HL-60 (cell line): ENCODE results near the gene MAPK6.

Experiments used
- DNase-seq, 2 experiments: peaks; one replicate each; pipeline ENCODE4 v3.0.0-alpha.2; 2010 to 2020; ENCODE audit warnings: low read depth in 1 of 2, low spot score in 1 of 2
- H3K27ac ChIP-seq: fragments of 250-450 bp; sonication (Bioruptor Pico); replicated peaks from 2 replicates; pipeline ENCODE4 v1.5.1; 2020; ENCODE audit warnings: mild to moderate bottlenecking, moderate library complexity
- H3K27me3 ChIP-seq: fragments of 250-450 bp; sonication (Bioruptor Pico); 2 replicates; pipeline ENCODE4 v1.5.1; 2021; ENCODE audit warnings: mild to moderate bottlenecking, moderate library complexity; ENCODE audit not compliant: insufficient read depth, poor library complexity, severe bottlenecking
- H3K4me3 ChIP-seq: replicated peaks from 2 replicates; pipeline ENCODE4 v1.5.1; 2011; ENCODE audit warnings: mild to moderate bottlenecking, control low read depth, low read length; ENCODE audit not compliant: insufficient read depth
- CTCF ChIP-seq: IDR thresholded peaks from one replicate; pipeline ENCODE4 v1.5.1; 2011; ENCODE audit warnings: low read length, control low read depth, inconsistent platforms; ENCODE audit not compliant: insufficient read depth
- GABPA ChIP-seq: IDR thresholded peaks from 2 replicates; pipeline ENCODE4 v1.6.1; 2012; ENCODE audit warnings: low read depth
- POLR2AphosphoS5 ChIP-seq: IDR thresholded peaks from 2 replicates; pipeline ENCODE4 v1.6.1; 2012; ENCODE audit warnings: low read depth
- REST ChIP-seq: IDR thresholded peaks from 2 replicates; pipeline ENCODE4 v1.6.1; 2012; ENCODE audit warnings: low read depth; ENCODE audit not compliant: insufficient replicate concordance
- SPI1 ChIP-seq: IDR thresholded peaks from 2 replicates; pipeline ENCODE4 v1.6.1; 2012; ENCODE audit warnings: low read depth, mild to moderate bottlenecking, borderline replicate concordance

MAPK6 gene

GRCh38 chr15:52004806-52005205, 14.2 kb upstream of the MAPK6 start:
- no peak for DNase-seq
- Histone ChIP-seq H3K4me3 (no peak overlapping the region), H3K27me3 (no peaks in the 10 kb centered on the region), H3K27ac (no peak overlapping the region)
- TF ChIP-seq GABPA = no peak
- TF ChIP-seq SPI1 = no peak
- TF ChIP-seq CTCF = no peak
- TF ChIP-seq POLR2AphosphoS5 = no peak
- no peak for TF ChIP-seq REST

- no peak for DNase-seq
- Histone ChIP-seq H3K27ac (no peak overlapping the region), H3K4me3 (no peak overlapping the region), H3K27me3 (no peaks in the 10 kb centered on the region)
- no peak for TF ChIP-seq SPI1
- TF ChIP-seq GABPA = no peak
- no peak for TF ChIP-seq REST
- no peak for TF ChIP-seq POLR2AphosphoS5
- no peak for TF ChIP-seq CTCF
Observed at GRCh38 chr15:52005748-52006701, 13.0 kb upstream of the MAPK6 start.

GRCh38 chr15:52006702-52007340, 12.2 kb upstream of the MAPK6 start:
- DNase-seq = no peak
- no peak overlapping the region for H3K4me3 ChIP-seq
- no peaks in the 10 kb centered on the region for H3K27me3 ChIP-seq
- H3K27ac ChIP-seq = no peak overlapping the region
- TF ChIP-seq POLR2AphosphoS5 (no peak), GABPA (no peak), REST (no peak), CTCF (no peak), SPI1 (peak; percentile 42; the same call in 1 of the 2 replicates)
